Suprapubic skin (tissue), 4 donors: Measurements from ENCODE around the gene TXNDC11.

Source experiments
- CTCF ChIP-seq, 2 donors: fragments of 200-600 bp in 1 of 2; fragments of 450-650 bp in 1 of 2; sonication (generic) in 1 of 2; IDR thresholded peaks; one replicate each; pipeline ENCODE4 v1.5.1; 2016 to 2019; ENCODE audit warnings: antibody characterized with exemption in 2 of 2, mild to moderate bottlenecking in 1 of 2, moderate library complexity in 1 of 2
- EP300 ChIP-seq: sonication (generic); formaldehyde crosslinking; IDR thresholded peaks from one replicate; pipeline ENCODE4 v1.6.1; 2017; ENCODE audit warnings: antibody characterized with exemption
- POLR2A ChIP-seq, 2 donors: fragments of 450-650 bp; IDR thresholded peaks; one replicate each; pipeline ENCODE4 v1.6.1; 2017; ENCODE audit warnings: antibody characterized with exemption in 2 of 2, mild to moderate bottlenecking in 2 of 2, moderate library complexity in 2 of 2
- POLR2AphosphoS5 ChIP-seq, 3 donors: sonication (generic); formaldehyde crosslinking; IDR thresholded peaks; one replicate each; pipeline ENCODE4 v1.6.1; 2017; ENCODE audit warnings: antibody characterized with exemption in 3 of 3

- TF ChIP-seq EP300 (no peak), POLR2A (IDR thresholded peaks at IDR 0.05) (no peak), CTCF (IDR thresholded peaks at IDR 0.05) (no peak), POLR2AphosphoS5 (IDR thresholded peaks at IDR 0.05) (no peak)
These were observed 83.6 kb downstream of the TXNDC11 start for GRCh38 chr16:11658896-11659708.
